WI38 (cell line): Measurements from ENCODE around the gene PITRM1.

Experiments
- H3K4me3 ChIP-seq: 2 replicates; pipeline ENCODE4 v1.5.1; 2011; ENCODE audit warnings: low read depth, mild to moderate bottlenecking, control low read depth, low read length
- TF ChIP-seq, protein P1 (sequence below): IDR thresholded peaks from 2 replicates; pipeline ENCODE4 v1.5.1; 2012; ENCODE audit warnings: low read depth, mild to moderate bottlenecking, control low read depth, low read length

PITRM1 gene

DNA sequence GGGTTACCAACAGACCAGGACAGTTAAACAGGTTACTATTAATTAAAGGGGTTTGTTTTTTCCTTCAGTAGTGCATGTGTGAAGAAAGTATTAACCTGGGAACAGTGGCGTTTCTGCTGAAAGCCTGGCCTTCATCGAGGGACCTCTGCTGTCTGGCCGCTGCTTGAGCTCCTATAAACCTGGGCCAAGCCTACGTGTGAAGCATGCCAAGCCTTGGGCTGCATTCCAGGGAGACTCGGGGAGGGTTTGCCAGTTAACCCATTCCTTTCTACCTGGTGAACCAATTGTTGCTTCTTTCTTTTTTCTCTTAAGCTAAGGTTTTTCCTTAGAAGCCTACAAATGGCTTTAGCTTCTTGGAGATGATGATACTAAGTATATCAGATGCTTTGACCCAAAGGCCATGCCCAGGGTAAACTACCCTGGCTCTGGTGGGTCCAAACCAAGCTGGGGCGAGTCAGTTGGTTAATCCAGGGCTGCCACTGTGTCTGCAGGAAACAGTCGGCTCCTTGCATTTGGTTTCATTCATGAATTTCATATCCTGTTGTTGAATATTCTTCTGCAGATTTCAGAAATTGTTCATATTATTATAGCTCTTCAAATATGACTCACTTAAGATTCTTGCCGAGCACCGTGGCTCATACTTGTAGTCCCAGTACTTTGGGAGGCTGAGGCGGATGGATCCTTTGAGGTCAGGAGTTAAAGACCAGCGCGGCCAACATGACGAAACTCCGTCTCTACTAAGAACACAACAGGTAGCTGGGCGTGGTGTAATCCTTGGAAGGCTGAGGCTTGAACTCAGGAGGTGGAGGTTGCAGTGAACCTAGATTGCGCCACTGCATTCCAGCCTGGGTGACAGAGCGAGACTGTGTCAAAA is 81.4 kb downstream of the PITRM1 start:
- no peak overlapping the region for H3K4me3 ChIP-seq

DNA sequence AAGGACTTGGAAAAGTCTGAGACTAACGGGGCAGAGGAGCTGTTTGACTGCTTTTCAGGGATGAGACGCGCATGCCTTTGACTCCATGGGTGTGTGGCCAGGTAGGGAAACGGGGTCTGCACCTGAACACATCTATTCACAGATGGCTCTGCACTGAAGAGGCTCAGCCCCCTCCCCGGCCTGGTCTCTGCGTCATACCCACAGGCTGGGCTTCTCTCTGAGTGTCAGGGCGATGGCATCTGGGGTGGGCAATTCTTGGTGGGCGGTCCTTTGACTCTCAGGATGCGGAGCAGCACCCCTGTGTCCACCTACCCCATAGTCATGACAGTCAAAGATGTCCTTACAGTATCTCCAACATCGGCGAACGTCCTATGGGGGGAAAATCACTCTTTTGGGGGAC is 82.2 kb downstream of the PITRM1 start:
- TF ChIP-seq, protein P1, sequence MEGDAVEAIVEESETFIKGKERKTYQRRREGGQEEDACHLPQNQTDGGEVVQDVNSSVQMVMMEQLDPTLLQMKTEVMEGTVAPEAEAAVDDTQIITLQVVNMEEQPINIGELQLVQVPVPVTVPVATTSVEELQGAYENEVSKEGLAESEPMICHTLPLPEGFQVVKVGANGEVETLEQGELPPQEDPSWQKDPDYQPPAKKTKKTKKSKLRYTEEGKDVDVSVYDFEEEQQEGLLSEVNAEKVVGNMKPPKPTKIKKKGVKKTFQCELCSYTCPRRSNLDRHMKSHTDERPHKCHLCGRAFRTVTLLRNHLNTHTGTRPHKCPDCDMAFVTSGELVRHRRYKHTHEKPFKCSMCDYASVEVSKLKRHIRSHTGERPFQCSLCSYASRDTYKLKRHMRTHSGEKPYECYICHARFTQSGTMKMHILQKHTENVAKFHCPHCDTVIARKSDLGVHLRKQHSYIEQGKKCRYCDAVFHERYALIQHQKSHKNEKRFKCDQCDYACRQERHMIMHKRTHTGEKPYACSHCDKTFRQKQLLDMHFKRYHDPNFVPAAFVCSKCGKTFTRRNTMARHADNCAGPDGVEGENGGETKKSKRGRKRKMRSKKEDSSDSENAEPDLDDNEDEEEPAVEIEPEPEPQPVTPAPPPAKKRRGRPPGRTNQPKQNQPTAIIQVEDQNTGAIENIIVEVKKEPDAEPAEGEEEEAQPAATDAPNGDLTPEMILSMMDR = no peak
- H3K4me3 ChIP-seq = no peak overlapping the region

More for the DNA sequence above, 81.4 kb downstream of the PITRM1 start:
- TF ChIP-seq, protein P1 = no peak
